Measurements from ENCODE around the gene FSIP1.

FSIP1 gene

GRCh38 chr15:39591141-39591895 lies 191.3 kb downstream of the FSIP1 start:
- DNase-seq = no peak

GRCh38 chr15:39589815-39590644 lies 192.6 kb downstream of the FSIP1 start:
- no peak for DNase-seq

- DNase-seq = no peak
Measured at GRCh38 chr15:39589193-39589814, 193.3 kb downstream of the FSIP1 start.

GRCh38 chr15:39588531-39589192 lies 194.0 kb downstream of the FSIP1 start:
- DNase-seq = no peak

DNA sequence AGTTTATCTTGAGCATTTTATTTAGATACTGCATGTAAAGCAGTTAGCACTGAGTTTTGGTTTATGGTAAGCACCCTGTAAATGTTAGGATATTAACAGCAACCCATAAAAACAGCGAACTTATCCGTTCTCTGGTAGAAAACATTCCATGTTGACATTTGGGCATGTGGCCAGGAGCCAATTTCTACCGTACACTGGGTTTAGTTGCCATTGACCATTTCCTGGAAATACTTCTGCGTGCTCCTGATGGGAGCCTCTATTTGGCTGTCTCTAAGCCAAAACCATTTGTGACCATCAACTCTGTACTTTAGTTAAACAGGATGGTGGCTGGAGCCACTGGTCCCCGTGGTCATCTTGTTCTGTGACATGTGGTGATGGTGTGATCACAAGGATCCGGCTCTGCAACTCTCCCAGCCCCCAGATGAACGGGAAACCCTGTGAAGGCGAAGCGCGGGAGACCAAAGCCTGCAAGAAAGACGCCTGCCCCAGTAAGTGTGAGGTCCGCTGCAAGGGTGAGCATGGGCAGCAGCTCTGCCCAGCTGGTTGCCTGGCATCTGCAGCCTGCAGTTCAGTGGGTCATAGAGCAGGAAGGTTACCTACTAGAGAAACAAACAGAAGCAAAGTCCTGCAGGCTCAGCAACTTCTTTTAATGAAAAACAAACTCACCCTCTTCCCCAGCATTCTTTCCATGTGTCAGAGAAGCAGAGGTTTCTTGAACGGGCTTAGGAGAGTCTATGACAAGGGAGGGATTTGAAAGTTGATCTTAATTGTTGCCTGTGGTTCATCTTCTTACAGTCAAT lies 194.7 kb downstream of the FSIP1 start:
- DNase-seq = no peak

DNA sequence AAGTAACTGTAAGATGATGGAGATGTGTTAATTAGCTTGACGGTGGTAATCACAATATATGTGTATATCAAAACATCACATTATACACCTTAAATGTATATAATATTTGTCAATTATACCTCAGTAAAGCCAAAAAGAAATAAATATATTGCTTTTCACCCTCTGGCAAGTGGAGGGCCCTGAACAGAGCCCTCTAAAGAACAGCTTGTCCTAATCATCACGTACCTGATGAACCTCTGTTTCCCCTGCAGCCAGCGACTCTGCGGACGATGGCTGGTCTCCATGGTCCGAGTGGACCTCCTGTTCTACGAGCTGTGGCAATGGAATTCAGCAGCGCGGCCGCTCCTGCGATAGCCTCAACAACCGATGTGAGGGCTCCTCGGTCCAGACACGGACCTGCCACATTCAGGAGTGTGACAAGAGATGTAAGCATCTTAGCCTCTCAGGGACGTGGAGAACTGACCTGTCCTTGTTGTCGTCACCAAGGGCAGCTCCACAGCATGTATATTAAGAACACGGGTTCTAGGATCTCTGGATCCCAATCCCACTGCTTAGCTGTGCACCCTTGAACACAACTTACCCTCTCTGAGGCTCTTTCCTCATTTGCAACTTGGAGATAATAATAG lies 195.4 kb downstream of the FSIP1 start:
- no peak for DNase-seq

GRCh38 chr15:39586387-39587095 lies 196.1 kb downstream of the FSIP1 start:
- no peak for DNase-seq

GRCh38 chr15:39585871-39586301 lies 196.8 kb downstream of the FSIP1 start:
- no peak for DNase-seq

DNA sequence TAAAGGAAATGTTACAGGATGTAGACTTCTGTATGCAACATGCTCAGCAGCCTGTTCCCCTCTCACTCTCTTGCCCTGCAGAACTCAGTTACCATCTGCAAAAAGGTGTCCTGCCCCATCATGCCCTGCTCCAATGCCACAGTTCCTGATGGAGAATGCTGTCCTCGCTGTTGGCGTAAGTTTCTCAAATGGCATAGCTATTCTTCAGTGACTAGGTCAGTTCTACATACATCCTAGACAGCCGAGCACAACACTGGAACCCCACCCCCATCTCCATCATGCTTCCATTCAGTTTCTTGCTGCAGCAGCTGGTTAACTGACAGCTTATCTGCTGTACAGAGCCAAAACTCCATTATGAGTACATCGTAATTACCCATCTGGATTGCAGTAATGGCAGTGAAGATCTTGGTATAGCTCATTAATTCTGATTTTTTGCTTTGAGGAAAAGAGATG lies 197.2 kb downstream of the FSIP1 start:
- no peak for DNase-seq

DNA sequence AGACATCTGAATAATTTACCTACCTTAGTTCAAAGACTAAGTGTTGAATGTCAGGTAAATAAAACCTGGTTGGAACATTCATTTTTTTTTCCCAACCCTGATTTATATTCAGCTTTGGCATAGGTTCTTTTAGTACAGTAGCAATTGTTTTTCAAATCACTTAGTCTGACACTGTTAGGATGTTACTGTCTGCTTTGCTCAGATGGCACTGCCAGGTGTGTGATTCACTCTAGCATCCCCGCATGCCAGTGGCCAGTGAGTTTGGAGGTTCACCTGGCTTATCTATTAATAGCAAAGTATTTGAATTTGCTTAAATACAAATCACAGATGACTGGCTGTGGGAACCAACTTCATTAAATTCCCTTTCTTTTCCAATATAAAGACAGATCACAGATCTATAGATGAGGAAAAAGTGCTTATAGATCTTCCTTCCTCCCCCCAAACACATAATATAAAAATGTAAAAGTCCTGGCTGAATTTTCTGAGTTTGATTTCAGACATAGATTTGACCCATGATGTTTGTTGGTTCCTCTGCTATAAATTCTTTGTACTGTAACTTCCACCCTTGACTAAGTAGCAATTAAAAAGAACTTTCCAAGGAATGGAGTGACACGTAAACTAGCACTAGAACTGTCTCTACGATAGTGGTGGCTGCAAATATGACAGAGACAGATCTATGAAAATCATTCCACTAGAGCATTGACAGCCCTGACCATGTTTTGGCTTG lies 197.8 kb downstream of the FSIP1 start:
- no peak for DNase-seq

GRCh38 chr15:39584266-39584659 lies 198.4 kb downstream of the FSIP1 start:
- DNase-seq = no peak

DNA sequence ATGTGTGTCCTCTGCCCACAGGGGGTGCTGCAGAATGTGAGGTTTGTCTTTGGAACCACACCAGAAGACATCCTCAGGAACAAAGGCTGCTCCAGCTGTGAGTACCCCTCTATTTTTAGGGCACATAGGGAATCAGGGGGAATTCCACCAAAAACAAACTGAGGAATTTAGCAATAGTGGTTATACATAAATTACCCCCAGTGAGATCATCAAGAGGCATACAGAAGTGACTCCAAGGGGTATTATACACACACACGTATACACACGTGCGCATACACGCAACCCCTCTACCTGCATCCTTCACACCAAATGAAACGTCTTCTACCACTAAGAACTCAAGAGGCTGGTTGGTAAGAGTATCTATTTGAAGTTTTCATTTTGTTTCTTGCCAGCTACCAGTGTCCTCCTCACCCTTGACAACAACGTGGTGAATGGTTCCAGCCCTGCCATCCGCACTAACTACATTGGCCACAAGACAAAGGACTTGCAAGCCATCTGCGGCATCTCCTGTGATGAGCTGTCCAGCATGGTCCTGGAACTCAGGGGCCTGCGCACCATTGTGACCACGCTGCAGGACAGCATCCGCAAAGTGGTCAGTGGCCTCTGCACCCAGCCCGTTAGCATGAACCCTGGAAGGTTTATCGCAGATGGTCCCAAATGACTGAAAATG lies 198.9 kb downstream of the FSIP1 start:
- peak; percentile 56 to 59 for DNase-seq

DNA sequence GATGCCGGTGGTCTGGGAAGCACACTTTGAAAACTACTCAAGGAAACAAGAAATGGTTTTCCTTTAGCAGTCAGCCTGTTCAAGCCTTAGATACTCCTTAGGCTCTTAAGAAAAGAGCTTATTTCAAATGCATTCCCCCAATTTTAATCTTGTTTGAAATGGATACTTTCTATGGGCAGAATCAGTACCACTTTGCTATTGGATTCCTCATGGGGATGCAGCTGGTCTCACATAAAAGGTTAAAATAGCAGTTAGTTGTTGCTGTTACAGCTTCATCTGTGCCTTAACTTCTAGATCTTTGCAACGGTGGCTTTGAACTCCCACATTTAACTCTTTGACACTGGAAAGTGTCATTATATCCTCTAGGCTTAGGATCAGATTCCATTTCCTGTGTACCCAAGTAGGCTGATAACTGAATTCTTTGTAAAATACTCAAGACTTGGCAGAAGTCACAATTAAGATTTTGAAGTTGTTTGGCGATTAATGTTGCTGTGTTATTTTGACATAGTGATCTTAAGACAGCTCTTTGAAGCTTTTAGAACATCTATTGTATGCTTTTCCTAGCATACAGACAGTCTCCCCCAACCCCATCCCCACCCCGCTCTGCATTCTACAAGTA lies 199.6 kb downstream of the FSIP1 start:
- no peak for DNase-seq

- DNase-seq = no peak
Measured at GRCh38 chr15:39582286-39582976, 200.2 kb downstream of the FSIP1 start.

- DNase-seq = no peak
Measured at GRCh38 chr15:39581793-39582285, 200.8 kb downstream of the FSIP1 start.

- DNase-seq = no peak
Measured at GRCh38 chr15:39581242-39581792, 201.3 kb downstream of the FSIP1 start.

- DNase-seq = peak; percentile 70 to 71
Measured at GRCh38 chr15:39580485-39581241, 202.0 kb downstream of the FSIP1 start, which contains the start of gene THBS1. TSS of gene THBS1 (plus strand) at chr15:39581079. CDS start at chr15:39581858, 779 bp downstream.
